H1 (cell line): ENCODE results near the gene SHANK2. TPM values are rescaled to one million over a fixed set of nuclear protein-coding genes. Genes with fewer than 3 reads are reported as not detected.

Source experiments
- EGR1 ChIP-seq: IDR thresholded peaks from 2 replicates; pipeline ENCODE4 v1.6.1; 2011; ENCODE audit warnings: low read depth, low read length, borderline replicate concordance
- JUN ChIP-seq: IDR thresholded peaks from 2 replicates; pipeline ENCODE4 v1.6.1; 2011; ENCODE audit warnings: low read depth, mild to moderate bottlenecking, improper control_type of control experiment, low read length
- SUZ12 ChIP-seq: fragments of 200-600 bp; sonication (generic); IDR thresholded peaks from 2 replicates; pipeline ENCODE4 v1.6.1; 2012; ENCODE audit warnings: mild to moderate bottlenecking, inconsistent platforms, low read length, moderate library complexity, mixed read lengths
- polyA plus RNA-seq, 7 experiments: library from polyadenylated mRNA; depleted of rRNA in 3 of 7; stranded (reverse) in 5 of 7; unstranded in 2 of 7; fragments of >200 nt in 5 of 7; fragments of 200-250 nt in 2 of 7; gene quantifications; 1 replicate in 5 of 7; 2 replicates in 1 of 7; 4 replicates in 1 of 7; pipeline versions ENCODE4 v1.2.1 to v1.2.3, GENCODE V29; 2011 to 2013; ENCODE audit warnings: missing spikeins in 2 of 7, mixed read lengths in 2 of 7
- total RNA-seq: library from RNA; stranded (reverse); fragmentation: NEBNext Ultra II Directional; extraction: Animal tissue kit (Norgen Biotek cat#: 25700); gene quantifications from 2 replicates; pipeline ENCODE4 v1.2.1, GENCODE V29; 2021

SHANK2 gene
- total and polyA plus RNA-seq, 2 of the 8 experiments (the other 6 are each of a cell fraction or from before 2014, with no cell fraction given): 10.1 to 54.2 TPM

DNA sequence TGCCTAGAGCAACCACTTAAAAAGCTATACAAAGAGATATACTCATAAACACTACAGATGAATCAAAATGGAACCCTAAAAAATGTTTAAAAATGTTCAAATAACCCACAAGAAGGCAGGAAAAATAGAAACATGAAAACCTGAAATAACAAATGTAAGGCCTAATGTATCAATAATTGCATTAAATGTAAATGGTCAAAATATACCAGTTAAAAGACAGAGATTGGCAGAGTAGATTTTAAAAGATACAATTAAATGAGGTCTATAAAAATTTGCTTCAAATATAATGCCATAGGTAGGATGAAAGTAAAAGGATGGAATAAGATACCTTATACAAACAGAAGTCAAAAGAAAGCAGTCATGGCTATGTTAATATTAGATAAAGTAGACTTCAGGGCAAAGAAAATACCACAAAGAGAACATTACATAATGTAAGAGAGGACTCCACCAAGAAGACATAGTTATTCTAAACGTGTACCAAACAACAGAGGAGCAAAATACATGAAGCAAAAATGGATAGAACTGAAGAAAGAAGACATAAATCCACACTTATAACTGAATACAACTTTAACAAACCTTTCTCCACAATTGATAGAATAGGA, 25.2 kb downstream of the SHANK2 start (continued):
- TF ChIP-seq SUZ12 (no peak), EGR1 (no peak), JUN (no peak)
